ENCODE results near the gene NEK1.

DNA sequence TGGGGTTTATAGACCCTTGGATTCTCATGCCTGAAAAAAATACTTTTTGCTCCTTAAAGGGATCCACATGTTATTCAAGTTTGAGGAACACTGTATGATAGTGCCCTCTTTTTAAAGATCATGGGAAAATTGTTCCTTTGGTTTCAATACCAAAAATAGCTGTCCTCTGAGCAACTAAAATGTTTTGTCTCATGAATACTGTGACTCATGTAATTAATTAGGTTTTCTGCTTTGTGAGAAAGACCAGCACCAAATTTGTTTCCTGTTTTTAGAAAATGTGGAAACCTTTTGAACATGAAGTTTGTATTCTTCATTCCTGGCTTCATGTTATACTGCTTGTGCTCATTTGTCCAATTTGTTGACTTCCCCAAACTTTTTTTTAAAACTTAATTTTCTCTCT is 214.1 kb downstream of the NEK1 start:
- TF ChIP-seq, protein P1, sequence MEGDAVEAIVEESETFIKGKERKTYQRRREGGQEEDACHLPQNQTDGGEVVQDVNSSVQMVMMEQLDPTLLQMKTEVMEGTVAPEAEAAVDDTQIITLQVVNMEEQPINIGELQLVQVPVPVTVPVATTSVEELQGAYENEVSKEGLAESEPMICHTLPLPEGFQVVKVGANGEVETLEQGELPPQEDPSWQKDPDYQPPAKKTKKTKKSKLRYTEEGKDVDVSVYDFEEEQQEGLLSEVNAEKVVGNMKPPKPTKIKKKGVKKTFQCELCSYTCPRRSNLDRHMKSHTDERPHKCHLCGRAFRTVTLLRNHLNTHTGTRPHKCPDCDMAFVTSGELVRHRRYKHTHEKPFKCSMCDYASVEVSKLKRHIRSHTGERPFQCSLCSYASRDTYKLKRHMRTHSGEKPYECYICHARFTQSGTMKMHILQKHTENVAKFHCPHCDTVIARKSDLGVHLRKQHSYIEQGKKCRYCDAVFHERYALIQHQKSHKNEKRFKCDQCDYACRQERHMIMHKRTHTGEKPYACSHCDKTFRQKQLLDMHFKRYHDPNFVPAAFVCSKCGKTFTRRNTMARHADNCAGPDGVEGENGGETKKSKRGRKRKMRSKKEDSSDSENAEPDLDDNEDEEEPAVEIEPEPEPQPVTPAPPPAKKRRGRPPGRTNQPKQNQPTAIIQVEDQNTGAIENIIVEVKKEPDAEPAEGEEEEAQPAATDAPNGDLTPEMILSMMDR (conservative IDR thresholded peaks at IDR 0.05; ENCODE audit: low read depth in 2 of 2): no peak
- TF ChIP-seq EZH2 (IDR thresholded peaks at IDR 0.05; ENCODE audit: low read depth, unreplicated experiment) (no peak), POLR2AphosphoS5 (IDR thresholded peaks at IDR 0.05; ENCODE audit: low read depth) (no peak), EZH2phosphoT487 (IDR thresholded peaks at IDR 0.05; ENCODE audit: unreplicated experiment) (no peak), ZNF331 (CRISPR knock-in tag; IDR thresholded peaks at IDR 0.05; ENCODE audit: low read depth) (no peak), JUNB (IDR thresholded peaks at IDR 0.05; ENCODE audit: unreplicated experiment) (no peak), CREB1 (CRISPR knock-in tag; IDR thresholded peaks at IDR 0.05; ENCODE audit: low read depth) (no peak)
- TF ChIP-seq, protein P2, sequence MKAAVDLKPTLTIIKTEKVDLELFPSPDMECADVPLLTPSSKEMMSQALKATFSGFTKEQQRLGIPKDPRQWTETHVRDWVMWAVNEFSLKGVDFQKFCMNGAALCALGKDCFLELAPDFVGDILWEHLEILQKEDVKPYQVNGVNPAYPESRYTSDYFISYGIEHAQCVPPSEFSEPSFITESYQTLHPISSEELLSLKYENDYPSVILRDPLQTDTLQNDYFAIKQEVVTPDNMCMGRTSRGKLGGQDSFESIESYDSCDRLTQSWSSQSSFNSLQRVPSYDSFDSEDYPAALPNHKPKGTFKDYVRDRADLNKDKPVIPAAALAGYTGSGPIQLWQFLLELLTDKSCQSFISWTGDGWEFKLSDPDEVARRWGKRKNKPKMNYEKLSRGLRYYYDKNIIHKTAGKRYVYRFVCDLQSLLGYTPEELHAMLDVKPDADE (IDR thresholded peaks at IDR 0.05): no peak
- TF ChIP-seq, protein P3, sequence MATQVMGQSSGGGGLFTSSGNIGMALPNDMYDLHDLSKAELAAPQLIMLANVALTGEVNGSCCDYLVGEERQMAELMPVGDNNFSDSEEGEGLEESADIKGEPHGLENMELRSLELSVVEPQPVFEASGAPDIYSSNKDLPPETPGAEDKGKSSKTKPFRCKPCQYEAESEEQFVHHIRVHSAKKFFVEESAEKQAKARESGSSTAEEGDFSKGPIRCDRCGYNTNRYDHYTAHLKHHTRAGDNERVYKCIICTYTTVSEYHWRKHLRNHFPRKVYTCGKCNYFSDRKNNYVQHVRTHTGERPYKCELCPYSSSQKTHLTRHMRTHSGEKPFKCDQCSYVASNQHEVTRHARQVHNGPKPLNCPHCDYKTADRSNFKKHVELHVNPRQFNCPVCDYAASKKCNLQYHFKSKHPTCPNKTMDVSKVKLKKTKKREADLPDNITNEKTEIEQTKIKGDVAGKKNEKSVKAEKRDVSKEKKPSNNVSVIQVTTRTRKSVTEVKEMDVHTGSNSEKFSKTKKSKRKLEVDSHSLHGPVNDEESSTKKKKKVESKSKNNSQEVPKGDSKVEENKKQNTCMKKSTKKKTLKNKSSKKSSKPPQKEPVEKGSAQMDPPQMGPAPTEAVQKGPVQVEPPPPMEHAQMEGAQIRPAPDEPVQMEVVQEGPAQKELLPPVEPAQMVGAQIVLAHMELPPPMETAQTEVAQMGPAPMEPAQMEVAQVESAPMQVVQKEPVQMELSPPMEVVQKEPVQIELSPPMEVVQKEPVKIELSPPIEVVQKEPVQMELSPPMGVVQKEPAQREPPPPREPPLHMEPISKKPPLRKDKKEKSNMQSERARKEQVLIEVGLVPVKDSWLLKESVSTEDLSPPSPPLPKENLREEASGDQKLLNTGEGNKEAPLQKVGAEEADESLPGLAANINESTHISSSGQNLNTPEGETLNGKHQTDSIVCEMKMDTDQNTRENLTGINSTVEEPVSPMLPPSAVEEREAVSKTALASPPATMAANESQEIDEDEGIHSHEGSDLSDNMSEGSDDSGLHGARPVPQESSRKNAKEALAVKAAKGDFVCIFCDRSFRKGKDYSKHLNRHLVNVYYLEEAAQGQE (IDR thresholded peaks at IDR 0.05; ENCODE audit: unreplicated experiment): no peak
